ENCODE data around the gene ASPDH. TPM values are rescaled to one million over a fixed set of nuclear protein-coding genes. Genes with fewer than 3 reads are reported as not detected.

Gene ASPDH
- total and polyA plus RNA-seq, 2 experiments from 2014 or later: not detected

DNA sequence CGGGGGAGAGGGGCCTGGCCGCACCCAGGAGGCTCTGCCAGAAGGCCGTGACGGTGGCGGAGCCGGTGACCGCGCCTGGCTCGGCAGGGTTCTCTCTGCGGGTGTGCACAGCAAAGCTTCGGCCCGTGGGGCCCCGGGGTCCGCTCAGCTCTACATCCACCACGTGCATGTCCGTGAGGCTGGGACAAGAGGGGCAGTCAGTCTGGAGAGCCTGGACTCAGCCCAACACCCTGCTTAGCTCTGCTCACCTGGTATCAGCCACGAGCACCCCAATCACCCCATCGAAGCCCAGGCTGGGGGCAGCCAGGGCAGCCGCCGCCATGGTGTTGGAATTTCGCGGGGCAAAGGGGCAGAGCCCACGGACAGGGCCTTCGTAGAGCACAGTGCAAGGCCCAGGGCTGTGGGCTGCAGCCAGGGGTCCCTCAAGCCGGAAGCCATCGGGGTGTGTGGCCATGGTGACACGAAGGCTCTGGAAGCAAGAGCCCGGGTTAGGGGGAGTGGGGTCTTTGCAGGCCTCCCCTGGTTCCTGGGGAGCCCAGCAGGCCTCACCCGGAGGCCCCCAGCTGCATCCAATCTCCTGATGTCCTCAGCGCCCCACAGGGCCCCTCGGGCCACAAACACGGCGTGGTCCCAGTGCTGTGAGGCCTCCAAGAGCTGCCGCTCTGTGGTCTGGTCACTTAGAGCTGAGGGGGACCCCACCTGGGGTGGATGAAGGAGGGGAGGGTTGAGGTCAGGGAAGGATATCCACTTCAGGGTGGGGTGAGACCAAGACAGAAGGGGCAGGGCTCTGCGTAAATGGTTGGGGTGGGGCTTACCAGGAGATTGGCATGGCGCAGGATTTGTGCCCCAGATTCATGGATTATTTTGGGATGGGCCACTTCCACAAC is 1.4 kb downstream of the ASPDH start:
- Histone ChIP-seq H3K4me2 (ENCODE audit: unreplicated experiment) (peak overlapping the region; percentile 78), H3K9ac (peak overlapping the region; percentile 89; the same call in 1 of the 2 replicates)

DNA sequence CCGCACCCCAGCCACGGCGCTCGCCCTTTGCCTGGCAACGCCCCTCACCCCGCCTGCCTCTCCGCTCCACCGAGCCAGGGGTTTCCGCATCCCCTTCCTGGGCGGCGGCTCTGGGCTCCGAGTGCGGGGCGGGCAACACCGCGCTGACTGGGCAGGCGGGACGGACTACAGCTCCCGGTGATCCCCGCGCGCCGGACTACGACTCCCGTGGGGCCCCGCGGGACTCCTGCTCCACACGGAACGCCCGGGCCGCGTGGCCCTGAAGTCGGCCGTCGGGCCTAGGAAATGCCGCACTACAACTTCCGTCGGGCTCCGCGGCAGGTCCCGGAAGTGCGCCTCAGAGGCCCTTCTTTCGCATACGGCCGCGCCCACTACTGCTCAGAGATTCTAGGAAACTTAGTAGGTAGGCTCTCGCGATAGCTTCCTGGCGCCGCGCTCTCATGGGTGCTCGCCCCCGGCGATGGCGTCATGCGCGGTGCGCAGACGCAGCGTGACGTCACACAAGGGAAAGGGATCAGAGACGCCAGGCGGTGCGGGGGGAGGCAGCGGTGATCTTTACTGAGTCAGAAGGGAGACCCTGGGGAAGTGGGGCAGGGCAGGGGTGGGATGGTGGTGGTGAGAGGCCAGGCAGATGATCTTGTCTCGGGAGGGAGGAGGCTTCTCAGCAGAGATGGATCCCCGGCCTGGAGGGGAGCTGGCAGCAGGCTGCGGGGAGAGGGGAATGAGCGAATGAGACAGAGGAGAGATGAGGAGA is 2.5 kb downstream of the ASPDH start, which contains the start of gene JOSD2:
JOSD2 (minus strand) TSS at position 123 of the 754 bp plus-strand sequence. CDS start 760 bp downstream, outside the sequence.
- no peaks in the 10 kb centered on the region for H3K27me3 ChIP-seq (replicated peaks; ENCODE audit: insufficient read depth)
- H3K27ac ChIP-seq: peak within 1 kb of the TSS; percentile 36
- peak within 1 kb of the TSS; percentile 89 for H3K9ac ChIP-seq
- no peaks in the 10 kb centered on the region for H3K9me3 ChIP-seq (ENCODE audit: low read depth)
- H3K36me3 ChIP-seq (ENCODE audit: low read depth): no peaks in the 10 kb centered on the region
- peaks cover 10% of the 10 kb centered on the region; the same call in 1 of the 2 replicates for H3K79me2 ChIP-seq (ENCODE audit: insufficient read depth)
- in situ Hi-C loops (cut with MboI): no loop called here
- DNase-seq: peak; percentile 100
- WGBS, 2 experiments (ENCODE audit: low coverage in 1 of 2, low lambda C conversion rate in 2 of 2, missing lambda C conversion rate in 2 of 2): 1 to 2% methylated on average over 59 to 64 of the region's 69 CpGs
- peak within 1 kb of the TSS; percentile 82 for H3K4me2 ChIP-seq (ENCODE audit: unreplicated experiment)
- peak within 1 kb of the TSS; percentile 86 for H3K4me3 ChIP-seq
- H3F3A ChIP-seq (ENCODE audit: insufficient read depth): no peaks in the 10 kb centered on the region
- H4K20me1 ChIP-seq (ENCODE audit: insufficient read depth): no peaks in the 10 kb centered on the region
- TF ChIP-seq EZH2phosphoT487 (IDR thresholded peaks at IDR 0.05; ENCODE audit: insufficient read depth, low read depth) (no peak), EZH2 (IDR thresholded peaks at IDR 0.05; ENCODE audit: insufficient read depth, poor library complexity, severe bottlenecking) (no peak)
- no peaks in the 10 kb centered on the region for H3K4me1 ChIP-seq (ENCODE audit: insufficient read depth)
- peak within 1 kb of the TSS; percentile 87 for H2AFZ ChIP-seq
- no peaks in the 10 kb centered on the region for H3K9me2 ChIP-seq (ENCODE audit: insufficient read depth)

More for the DNA sequence above, 1.4 kb downstream of the ASPDH start:
- no peak for DNase-seq
- no peaks in the 10 kb centered on the region for H4K20me1 ChIP-seq (ENCODE audit: insufficient read depth)
- peak overlapping the region; percentile 87; the same call in 1 of the 2 replicates for H2AFZ ChIP-seq
- peaks cover 10% of the 10 kb centered on the region; the same call in 1 of the 2 replicates for H3K79me2 ChIP-seq (ENCODE audit: insufficient read depth)
- H3K4me1 ChIP-seq (ENCODE audit: insufficient read depth): no peaks in the 10 kb centered on the region
- WGBS, 2 experiments (ENCODE audit: low coverage in 1 of 2, low lambda C conversion rate in 2 of 2, missing lambda C conversion rate in 2 of 2): 77 to 80% methylated on average over 31 to 34 of the region's 36 CpGs
- H3K9me2 ChIP-seq (ENCODE audit: insufficient read depth): no peaks in the 10 kb centered on the region
- no peak overlapping the region for H3K27ac ChIP-seq
- in situ Hi-C loops (cut with MboI): no loop called here
- H3K27me3 ChIP-seq (replicated peaks; ENCODE audit: insufficient read depth): no peaks in the 10 kb centered on the region
- H3K36me3 ChIP-seq (ENCODE audit: low read depth): no peaks in the 10 kb centered on the region
- TF ChIP-seq EZH2phosphoT487 (IDR thresholded peaks at IDR 0.05; ENCODE audit: insufficient read depth, low read depth) (no peak), EZH2 (IDR thresholded peaks at IDR 0.05; ENCODE audit: insufficient read depth, poor library complexity, severe bottlenecking) (no peak)
- H3K4me3 ChIP-seq: peak overlapping the region; percentile 86; the same call in 1 of the 2 replicates
- H3F3A ChIP-seq (ENCODE audit: insufficient read depth): no peaks in the 10 kb centered on the region
- no peaks in the 10 kb centered on the region for H3K9me3 ChIP-seq (ENCODE audit: low read depth)

DNA sequence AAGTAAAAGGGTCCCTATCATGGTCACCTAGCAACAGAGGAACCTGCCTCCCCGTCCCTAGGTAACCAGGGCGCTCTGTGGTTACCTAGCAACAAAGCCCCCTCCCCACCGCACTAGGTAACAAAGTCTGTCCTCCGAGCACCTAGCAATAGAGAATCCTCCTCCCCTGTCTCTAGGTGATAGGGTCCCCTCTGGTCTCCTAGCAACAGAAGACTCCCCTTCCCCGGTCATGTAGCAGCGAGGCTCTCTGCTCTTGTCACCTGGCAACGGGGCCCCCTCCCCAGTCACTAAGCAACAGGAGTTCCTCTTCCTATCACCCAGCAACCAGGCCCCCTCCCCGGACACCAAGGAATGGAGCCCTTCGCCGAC is 3.0 kb downstream of the ASPDH start:
- Histone ChIP-seq H3K36me3 (ENCODE audit: low read depth) (no peaks in the 10 kb centered on the region), H3K4me1 (ENCODE audit: insufficient read depth) (no peaks in the 10 kb centered on the region), H3K9me3 (ENCODE audit: low read depth) (no peaks in the 10 kb centered on the region), H3K4me2 (ENCODE audit: unreplicated experiment) (peak overlapping the region; percentile 82), H2AFZ (peak overlapping the region; percentile 77), H3K27me3 (replicated peaks; ENCODE audit: insufficient read depth) (no peaks in the 10 kb centered on the region), H3K27ac (0 out of 2 replicates have a peak overlapping the region, but pooled peaks have one; percentile 28), H3K9me2 (ENCODE audit: insufficient read depth) (no peaks in the 10 kb centered on the region), H3F3A (ENCODE audit: insufficient read depth) (no peaks in the 10 kb centered on the region), H4K20me1 (ENCODE audit: insufficient read depth) (no peaks in the 10 kb centered on the region), H3K9ac (peak overlapping the region; percentile 89), H3K79me2 (ENCODE audit: insufficient read depth) (peaks cover 10% of the 10 kb centered on the region; the same call in 1 of the 2 replicates), H3K4me3 (peak overlapping the region; percentile 86)
- no peak for DNase-seq
- TF ChIP-seq EZH2 (IDR thresholded peaks at IDR 0.05; ENCODE audit: insufficient read depth, poor library complexity, severe bottlenecking): no peak
- 1 to 2% methylated on average over 9 to 10 of the region's 10 CpGs for WGBS, 2 experiments (ENCODE audit: low coverage in 1 of 2, low lambda C conversion rate in 2 of 2, missing lambda C conversion rate in 2 of 2)
- in situ Hi-C loops (cut with MboI): no loop called here

GRCh38 chr19:50510121-50510670 is 3.5 kb downstream of the ASPDH start:
- H3K36me3 ChIP-seq (ENCODE audit: low read depth): no peaks in the 10 kb centered on the region
- H3K27ac ChIP-seq: no peak overlapping the region
- H3K4me2 ChIP-seq (ENCODE audit: unreplicated experiment): peak overlapping the region; percentile 82
- WGBS, 2 experiments (ENCODE audit: low coverage in 1 of 2, low lambda C conversion rate in 2 of 2, missing lambda C conversion rate in 2 of 2): 20 to 25% methylated on average over 24 to 25 of the region's 26 CpGs
- H3F3A ChIP-seq (ENCODE audit: insufficient read depth): no peaks in the 10 kb centered on the region
- H3K4me1 ChIP-seq (ENCODE audit: insufficient read depth): no peaks in the 10 kb centered on the region
- peak overlapping the region; percentile 86 for H3K4me3 ChIP-seq
- H4K20me1 ChIP-seq (ENCODE audit: insufficient read depth): no peaks in the 10 kb centered on the region
- H3K79me2 ChIP-seq (ENCODE audit: insufficient read depth): peaks cover 10% of the 10 kb centered on the region; the same call in 1 of the 2 replicates
- H2AFZ ChIP-seq: peak overlapping the region; percentile 77
- H3K9me2 ChIP-seq (ENCODE audit: insufficient read depth): no peaks in the 10 kb centered on the region
- TF ChIP-seq EZH2phosphoT487 (IDR thresholded peaks at IDR 0.05; ENCODE audit: insufficient read depth, low read depth): no peak
- no peak for TF ChIP-seq EZH2 (IDR thresholded peaks at IDR 0.05; ENCODE audit: insufficient read depth, poor library complexity, severe bottlenecking)
- H3K9ac ChIP-seq: peak overlapping the region; percentile 89
- in situ Hi-C loops (cut with MboI): no loop called here
- no peaks in the 10 kb centered on the region for H3K27me3 ChIP-seq (replicated peaks; ENCODE audit: insufficient read depth)
- H3K9me3 ChIP-seq (ENCODE audit: low read depth): no peaks in the 10 kb centered on the region
- peak; percentile 49 for DNase-seq

Data from GM23248 (cell line).